ENCODE data around the gene LMCD1.

The LMCD1 gene

GRCh38 chr3:8460815-8461456 lies 40.7 kb upstream of the LMCD1 start:
- TF ChIP-seq CTCF (IDR thresholded peaks at IDR 0.05; ENCODE audit: borderline replicate concordance, extremely low read depth, low read length, poor library complexity, severe bottlenecking) = no peak
- TF ChIP-seq EZH2 (IDR thresholded peaks at IDR 0.05; ENCODE audit: borderline replicate concordance, low read depth, low read length, severe bottlenecking) = no peak
- no peaks in the 10 kb centered on the region for H4K20me1 ChIP-seq (ENCODE audit: insufficient read depth, low read length)
- no peak for ATAC-seq (ENCODE audit: insufficient read depth, low read depth)

GRCh38 chr3:8464668-8465067 lies 37.0 kb upstream of the LMCD1 start:
- no peaks in the 10 kb centered on the region for H3K79me2 ChIP-seq (ENCODE audit: insufficient read depth, low read length)
- DNase-seq (no peak), ATAC-seq (ENCODE audit: insufficient read depth, low read depth) (no peak)
- H3K4me1 ChIP-seq (ENCODE audit: insufficient read depth, low read length) = no peaks in the 10 kb centered on the region
- no peak overlapping the region for H3K9ac ChIP-seq (ENCODE audit: low read depth, low read length)
- H3K4me3 ChIP-seq (ENCODE audit: low read depth in 1 of 2, low read length in 2 of 2) = no peak overlapping the region
- H3K36me3 ChIP-seq (ENCODE audit: insufficient read depth, low read length) = no peaks in the 10 kb centered on the region
- H3K9me3 ChIP-seq (ENCODE audit: insufficient read depth, low read length, severe bottlenecking) = no peaks in the 10 kb centered on the region
- no peak overlapping the region for H3K27ac ChIP-seq (ENCODE audit: low read length)
- H4K20me1 ChIP-seq (ENCODE audit: insufficient read depth, low read length) = no peaks in the 10 kb centered on the region
- H2AFZ ChIP-seq (ENCODE audit: low read depth, low read length) = no peak overlapping the region
- no peak overlapping the region for H3K4me2 ChIP-seq (ENCODE audit: insufficient read depth, low read length)
- peaks cover 4% of the 10 kb centered on the region for H3K27me3 ChIP-seq (ENCODE audit: insufficient read depth, low read length, poor library complexity)
- TF ChIP-seq CTCF (IDR thresholded peaks at IDR 0.05; ENCODE audit: borderline replicate concordance, extremely low read depth, low read length, poor library complexity, severe bottlenecking) (no peak), EZH2 (IDR thresholded peaks at IDR 0.05; ENCODE audit: borderline replicate concordance, low read depth, low read length, severe bottlenecking) (no peak)

More at GRCh38 chr3:8460815-8461456, 40.7 kb upstream of the LMCD1 start:
- Histone ChIP-seq H3K4me3 (ENCODE audit: low read depth in 1 of 2, low read length in 2 of 2) (no peak overlapping the region), H3K79me2 (ENCODE audit: insufficient read depth, low read length) (no peaks in the 10 kb centered on the region), H3K4me2 (ENCODE audit: insufficient read depth, low read length) (no peak overlapping the region), H2AFZ (ENCODE audit: low read depth, low read length) (no peak overlapping the region), H3K27me3 (ENCODE audit: insufficient read depth, low read length, poor library complexity) (no peaks in the 10 kb centered on the region), H3K9ac (ENCODE audit: low read depth, low read length) (no peak overlapping the region), H3K4me1 (ENCODE audit: insufficient read depth, low read length) (no peaks in the 10 kb centered on the region), H3K27ac (ENCODE audit: low read length) (no peak overlapping the region), H3K9me3 (ENCODE audit: insufficient read depth, low read length, severe bottlenecking) (no peaks in the 10 kb centered on the region), H3K36me3 (ENCODE audit: insufficient read depth, low read length) (no peaks in the 10 kb centered on the region)
- DNase-seq = no peak

GRCh38 chr3:8466526-8466925 lies 35.1 kb upstream of the LMCD1 start:
- ATAC-seq (ENCODE audit: insufficient read depth, low read depth) (no peak), DNase-seq (no peak)
- Histone ChIP-seq H3K79me2 (ENCODE audit: insufficient read depth, low read length) (no peaks in the 10 kb centered on the region), H3K4me1 (ENCODE audit: insufficient read depth, low read length) (no peaks in the 10 kb centered on the region), H2AFZ (ENCODE audit: low read depth, low read length) (no peak overlapping the region), H3K4me2 (ENCODE audit: insufficient read depth, low read length) (no peak overlapping the region), H3K27ac (ENCODE audit: low read length) (no peak overlapping the region), H4K20me1 (ENCODE audit: insufficient read depth, low read length) (no peaks in the 10 kb centered on the region), H3K36me3 (ENCODE audit: insufficient read depth, low read length) (no peaks in the 10 kb centered on the region), H3K4me3 (ENCODE audit: low read depth in 1 of 2, low read length in 2 of 2) (no peak overlapping the region), H3K9me3 (ENCODE audit: insufficient read depth, low read length, severe bottlenecking) (no peaks in the 10 kb centered on the region), H3K9ac (ENCODE audit: low read depth, low read length) (no peak overlapping the region), H3K27me3 (ENCODE audit: insufficient read depth, low read length, poor library complexity) (peaks cover 4% of the 10 kb centered on the region)
- TF ChIP-seq EZH2 (IDR thresholded peaks at IDR 0.05; ENCODE audit: borderline replicate concordance, low read depth, low read length, severe bottlenecking) = no peak
- no peak for TF ChIP-seq CTCF (IDR thresholded peaks at IDR 0.05; ENCODE audit: borderline replicate concordance, extremely low read depth, low read length, poor library complexity, severe bottlenecking)
